ACHN (cell line): ENCODE results near the gene CEP120.
"Not testable (repeated sequence)": the region's sequence is repeated elsewhere in the genome, so short reads cannot be mapped to it uniquely, and the experiment has no call there.

Experiments used
- DNase-seq: peaks from one replicate; pipeline ENCODE4 v3.0.0-alpha.2; 2015
- in situ Hi-C: cut with HindIII; loops from 2 replicates; pipeline ENCODE4 v1.10.0; 2017; ENCODE audit warnings: low sequenced_read_pairs, low pct_ligation_motif_present, low pct_unique_long_range_greater_than_20kb

The CEP120 gene

DNA sequence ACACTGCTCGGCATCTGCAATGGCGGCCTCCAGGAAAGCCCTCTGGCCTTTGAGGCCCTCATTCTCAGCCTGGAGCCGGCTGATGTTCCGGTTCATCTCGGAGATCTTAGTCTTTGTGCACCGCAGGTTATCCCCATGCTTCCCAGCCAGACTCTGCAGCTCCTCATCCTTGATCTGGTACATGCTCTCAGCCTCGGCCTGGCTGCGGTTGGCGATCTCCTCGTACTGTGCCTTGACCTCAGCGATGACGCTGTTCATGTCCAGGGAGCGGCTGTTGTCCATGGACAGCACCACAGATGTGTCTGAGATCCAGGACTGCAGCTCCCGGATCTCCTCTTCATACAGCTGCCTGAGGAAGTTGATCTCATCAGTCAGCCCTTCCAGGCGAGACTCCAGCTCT is 21.9 kb downstream of the CEP120 start:
- in situ Hi-C loops = no loop called here
- DNase-seq = no peak

DNA sequence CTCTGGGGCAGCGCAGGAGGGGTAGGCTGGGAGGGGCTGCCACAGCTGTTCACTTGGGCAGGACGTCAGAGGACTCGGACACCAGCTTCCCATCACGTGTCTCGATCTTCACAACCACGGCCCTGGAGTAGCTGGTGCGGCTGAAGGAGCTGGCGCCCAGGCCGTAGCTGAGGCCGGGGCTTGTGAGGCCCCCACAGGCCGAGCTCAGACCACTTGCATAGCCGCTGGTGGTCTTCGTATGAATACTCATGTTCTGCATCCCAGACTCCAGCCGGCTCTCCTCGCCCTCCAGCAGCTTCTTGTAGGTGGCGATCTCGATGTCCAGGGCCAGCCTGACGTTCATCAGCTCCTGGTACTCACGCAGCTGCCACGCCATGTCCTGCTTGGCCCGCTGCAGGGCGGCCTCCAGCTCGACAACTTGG is 22.3 kb downstream of the CEP120 start:
- in situ Hi-C loops, DNase-seq: not testable (repeated sequence)

DNA sequence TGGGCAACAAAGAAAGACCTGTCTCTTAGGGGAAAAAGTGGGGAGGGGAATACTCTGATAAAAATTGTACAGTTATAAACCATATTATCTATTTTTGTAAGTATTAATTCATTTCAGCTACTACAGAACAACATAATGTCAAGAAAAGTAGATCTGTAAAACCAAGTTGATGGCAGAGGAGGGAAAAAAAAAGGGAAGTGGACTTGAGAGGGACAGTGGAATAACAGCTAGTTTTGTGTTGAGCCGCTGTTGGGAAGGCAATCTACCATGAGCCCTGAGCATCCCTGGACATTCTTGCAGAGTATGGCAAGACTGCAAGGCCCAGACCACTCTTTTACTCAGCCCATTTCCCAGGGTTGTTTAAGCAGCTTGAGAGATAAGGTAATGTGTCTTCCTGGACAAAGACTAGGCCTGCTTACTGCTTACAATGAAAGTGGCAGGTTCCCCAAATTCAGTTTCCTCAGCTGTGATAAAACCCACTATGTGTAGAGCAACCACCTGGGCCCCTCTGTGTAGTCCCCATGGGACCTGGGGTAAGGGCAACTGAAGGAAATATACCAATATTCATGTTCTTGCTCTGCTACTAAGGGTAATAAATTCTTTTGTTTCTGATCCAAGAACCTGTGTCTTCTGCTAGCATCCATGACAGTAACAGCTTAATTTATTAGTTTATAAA is 25.0 kb downstream of the CEP120 start:
- in situ Hi-C loops = no loop called here
- DNase-seq = no peak

DNA sequence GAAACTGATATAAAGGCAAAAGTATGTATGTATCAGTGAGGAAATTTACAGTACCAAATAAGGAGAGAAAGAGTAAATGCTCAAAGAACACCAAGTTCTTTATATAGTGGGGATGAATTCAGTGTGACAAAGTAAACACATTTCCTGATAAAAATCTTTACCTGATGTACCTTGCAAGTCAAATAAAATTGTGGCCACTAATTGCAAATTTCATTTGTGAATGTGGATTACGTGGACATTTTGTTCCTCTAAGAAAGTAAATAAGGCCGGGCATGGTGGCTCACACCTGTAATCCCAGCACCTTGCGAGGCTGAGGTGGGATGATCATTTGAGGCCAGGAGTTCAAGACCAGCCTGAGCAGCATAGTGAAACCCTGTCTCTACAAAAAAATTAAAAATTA is 25.7 kb downstream of the CEP120 start:
- in situ Hi-C loops = no loop called here
- DNase-seq = no peak

DNA sequence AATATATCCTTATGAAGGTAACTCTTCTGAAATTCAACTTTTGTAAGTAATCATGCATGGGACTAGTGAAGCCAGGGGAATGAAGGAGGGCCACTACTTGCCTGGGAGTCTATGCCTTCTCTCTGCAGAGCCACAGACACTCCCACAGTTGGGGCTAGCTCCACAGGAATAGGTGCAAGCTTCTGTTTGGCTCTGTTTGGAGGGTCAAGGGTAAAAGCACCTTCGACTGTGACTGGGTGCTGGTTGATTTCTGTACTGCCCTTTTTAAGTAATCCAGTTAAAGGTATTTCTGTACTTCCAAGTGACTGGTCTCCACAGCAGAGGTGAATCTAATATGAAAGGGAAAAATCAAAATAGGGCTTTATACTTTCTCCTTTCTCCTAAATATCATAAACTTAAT is 32.2 kb downstream of the CEP120 start:
- in situ Hi-C loops = no loop called here
- DNase-seq = no peak

DNA sequence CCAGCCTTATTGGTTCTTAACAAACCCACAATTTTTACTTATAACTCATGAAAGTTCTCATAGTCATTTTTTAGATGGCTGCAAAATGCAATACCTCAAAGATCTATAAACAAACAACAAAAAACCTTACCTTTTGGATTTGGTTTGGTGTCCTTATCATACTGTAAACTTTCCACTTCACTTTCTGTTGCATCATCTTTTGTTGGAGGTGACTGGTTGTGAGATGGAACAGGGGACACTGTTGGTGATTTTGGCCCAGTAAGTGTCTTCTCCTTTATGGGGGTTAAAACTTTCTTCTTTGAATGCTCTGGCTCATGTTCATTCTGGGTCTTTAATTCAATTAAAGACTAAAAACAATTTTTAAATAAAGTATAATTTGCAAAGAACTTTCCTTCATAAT is 33.4 kb downstream of the CEP120 start:
- in situ Hi-C loops = no loop called here
- no peak for DNase-seq

DNA sequence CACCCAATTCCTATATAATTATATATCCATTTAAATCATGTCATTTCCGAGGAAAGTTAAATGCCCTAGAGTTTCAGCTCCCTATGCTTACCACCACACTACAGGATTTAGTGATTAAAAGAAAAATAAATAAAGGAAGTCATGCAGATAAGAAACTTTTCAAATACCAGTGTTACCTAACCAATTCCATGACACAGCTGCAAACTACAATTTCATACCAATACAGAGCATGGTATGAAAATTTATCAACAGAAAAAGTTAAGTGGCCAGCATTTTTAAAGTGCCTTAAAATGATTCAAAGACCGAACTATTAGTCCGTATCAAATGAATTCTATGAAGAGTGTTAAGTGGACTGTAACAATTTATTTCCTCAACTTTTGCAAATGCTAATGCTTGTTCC is 35.9 kb downstream of the CEP120 start:
- DNase-seq = no peak
- in situ Hi-C loops = no loop called here

DNA sequence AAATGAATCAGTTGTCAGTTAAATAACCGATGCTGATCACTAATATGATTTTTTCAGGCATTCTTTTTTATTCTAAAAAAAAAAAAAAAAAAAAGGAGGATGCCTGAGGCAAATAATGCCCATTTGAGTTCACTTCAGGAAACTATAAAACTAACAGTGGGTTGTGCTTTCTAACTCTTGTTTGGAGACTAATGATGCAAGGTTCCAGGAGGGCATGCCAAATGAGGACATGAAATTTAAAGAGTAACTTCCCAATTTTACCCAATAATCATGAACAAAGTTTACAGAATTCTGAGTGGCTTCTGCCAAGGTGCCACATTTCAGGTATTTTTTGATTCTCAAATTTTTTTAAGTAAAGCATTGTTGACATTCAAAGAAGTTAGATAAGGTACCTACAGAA is 41.0 kb downstream of the CEP120 start:
- no peak for DNase-seq
- in situ Hi-C loops = no loop called here

DNA sequence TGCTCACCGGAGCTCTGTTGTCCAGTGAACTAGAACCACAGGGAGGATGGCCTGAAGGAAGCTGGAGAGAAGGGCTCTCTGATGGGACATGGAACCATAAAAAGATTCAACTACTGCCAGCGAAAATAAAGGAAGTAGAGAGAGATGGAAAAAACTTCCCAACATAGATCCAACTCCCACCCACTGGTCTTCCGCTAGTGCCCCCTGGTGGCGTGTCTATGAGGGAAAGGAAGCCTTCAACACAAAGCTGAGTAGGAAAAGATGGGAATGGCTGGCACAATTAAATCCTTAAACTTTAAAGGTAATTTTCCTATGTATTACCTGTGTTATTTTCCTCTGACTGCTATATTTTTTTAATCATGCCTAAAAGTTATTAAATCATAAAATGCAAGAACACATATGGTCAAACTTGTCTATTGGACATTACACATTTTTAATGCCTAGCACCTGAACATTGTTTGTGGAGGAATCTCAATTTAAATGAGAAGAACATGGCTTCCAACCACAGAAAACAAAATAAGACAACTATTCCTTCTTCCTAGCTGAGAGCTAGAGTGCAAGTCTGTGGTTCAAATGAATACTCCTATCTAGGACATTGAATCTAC is 51.5 kb downstream of the CEP120 start:
- in situ Hi-C loops = no loop called here
- DNase-seq = peak; percentile 35

DNA sequence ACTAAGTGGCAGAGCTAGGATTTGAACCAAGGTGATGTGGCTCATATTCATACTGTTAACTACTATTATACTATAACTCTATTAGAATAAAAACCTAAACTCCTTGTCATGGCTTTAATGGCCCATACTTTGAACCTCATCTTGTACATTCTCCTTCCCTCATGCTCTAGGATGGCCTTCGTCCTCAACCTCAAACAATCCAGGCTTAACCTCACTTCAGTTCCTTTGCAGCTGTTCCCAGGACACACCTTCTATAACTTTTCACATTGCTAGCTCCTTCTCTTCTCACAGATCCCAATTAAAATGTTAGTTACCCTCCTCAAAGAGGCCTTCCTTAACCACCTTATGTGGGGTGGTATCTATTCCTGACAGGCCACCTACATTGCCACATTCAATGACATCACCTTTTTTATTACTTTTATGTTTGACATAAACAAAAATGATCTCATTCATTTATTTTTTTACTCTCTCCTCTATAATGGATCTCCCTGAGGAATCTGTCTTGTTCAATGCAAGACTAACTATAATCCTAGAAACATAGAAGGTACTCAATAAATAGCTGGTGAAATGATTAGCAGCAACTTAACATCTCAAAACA is 53.7 kb downstream of the CEP120 start:
- DNase-seq = no peak
- in situ Hi-C loops = no loop called here

DNA sequence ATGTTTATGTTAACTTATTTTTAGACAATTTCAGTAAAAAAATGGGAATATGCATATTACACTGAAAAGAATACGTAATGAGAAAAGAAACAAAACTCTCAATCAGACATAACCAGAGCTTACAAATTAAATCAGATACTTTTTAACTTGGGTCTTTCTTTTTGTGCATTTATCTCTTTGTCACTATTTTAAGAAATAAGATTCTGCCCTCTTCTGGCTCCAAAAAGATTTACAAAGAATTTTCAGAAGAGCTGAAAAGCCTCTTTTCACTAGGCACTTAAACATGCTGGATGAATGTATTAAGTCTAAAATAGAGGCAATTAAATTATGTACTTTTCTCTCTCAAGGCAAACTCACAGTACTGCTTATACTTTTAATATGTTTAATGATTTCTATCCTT is 55.5 kb downstream of the CEP120 start:
- in situ Hi-C loops = no loop called here
- peak; percentile 27 for DNase-seq

DNA sequence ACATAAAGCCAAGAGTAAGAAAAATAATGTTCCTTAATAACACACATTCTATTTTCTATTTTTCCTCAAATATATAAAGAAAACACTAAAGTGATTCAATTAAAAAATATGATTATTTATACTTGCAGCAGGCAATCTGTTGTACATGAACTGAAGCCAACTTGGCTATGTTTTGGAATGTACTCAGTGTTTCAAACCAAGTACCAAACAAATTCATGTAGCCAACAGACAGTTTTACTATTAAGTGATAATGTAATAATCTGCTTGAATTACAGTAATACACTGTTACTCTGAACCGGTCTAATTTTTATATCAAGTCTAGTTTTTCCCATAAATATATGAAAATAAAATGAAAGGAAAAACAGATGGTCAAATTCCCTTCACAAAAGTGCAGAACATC is 58.0 kb downstream of the CEP120 start:
- in situ Hi-C loops = no loop called here
- no peak for DNase-seq

DNA sequence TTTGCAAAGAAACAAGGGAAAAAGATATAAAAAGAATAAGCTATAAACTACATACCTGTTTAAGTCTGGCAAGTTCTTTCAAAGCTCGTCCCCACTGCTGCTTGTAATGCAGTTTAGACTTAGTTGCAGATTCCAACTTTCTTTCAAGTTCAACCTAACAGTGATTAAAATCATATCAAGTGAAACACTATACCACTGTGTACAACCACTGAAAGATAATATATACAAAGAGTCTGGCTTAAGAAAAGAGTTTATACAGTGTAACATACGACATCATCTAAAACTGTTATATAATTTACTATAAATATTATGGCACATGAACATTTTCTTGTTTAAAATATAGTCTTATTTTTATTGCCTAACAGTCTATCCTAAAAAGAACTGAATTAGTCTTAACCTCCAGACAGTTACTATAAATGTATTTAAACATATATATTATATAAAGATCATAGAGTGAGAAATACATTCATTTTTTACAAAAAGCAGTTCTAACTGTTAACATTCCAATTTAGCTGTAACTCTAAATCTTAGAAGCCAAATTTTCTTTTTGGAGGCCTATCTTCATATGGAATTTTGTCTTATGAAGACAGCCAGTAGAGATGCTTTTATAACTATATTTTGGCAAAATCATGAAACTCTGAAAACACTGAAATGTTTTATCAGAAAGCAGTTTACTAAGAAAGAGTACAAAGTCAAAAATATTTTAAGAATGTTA is 58.6 kb downstream of the CEP120 start:
- DNase-seq = no peak
- in situ Hi-C loops = no loop called here

DNA sequence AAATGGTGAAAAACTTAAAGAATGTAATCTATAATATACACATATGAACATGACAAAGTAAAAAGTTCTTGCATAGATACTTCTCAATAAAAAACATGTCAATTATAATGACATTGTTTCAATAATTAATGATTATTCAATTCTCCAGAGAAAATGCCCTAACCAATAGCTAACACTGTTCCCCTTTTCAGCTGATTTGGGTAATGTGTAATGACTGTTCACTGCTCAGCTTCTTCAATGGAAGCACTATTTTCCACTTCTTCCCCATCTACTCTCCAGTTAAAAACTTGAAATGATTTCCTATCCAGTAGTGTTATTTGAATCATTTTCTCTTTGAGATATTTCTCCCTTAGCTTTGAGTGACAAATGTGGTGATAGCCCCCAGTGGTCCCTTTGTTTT is 62.3 kb downstream of the CEP120 start:
- in situ Hi-C loops = no loop called here
- no peak for DNase-seq

DNA sequence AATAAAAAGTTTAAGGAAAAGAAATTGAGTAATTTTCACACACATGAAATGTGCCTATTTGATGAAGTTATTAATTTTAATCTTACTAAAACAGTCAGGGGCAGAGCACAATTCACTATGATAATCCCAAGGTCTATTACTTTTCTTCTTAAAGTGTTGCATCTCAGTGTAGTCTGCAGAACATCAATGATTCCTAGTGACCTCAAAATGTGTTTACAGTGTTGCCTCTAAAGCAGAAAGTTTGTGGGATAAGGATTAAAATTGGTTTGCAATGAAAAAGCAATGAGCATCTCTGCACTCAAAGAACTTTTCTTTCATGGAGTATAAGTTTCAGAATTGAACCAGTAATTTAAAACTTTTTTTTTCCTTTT is 63.0 kb downstream of the CEP120 start:
- in situ Hi-C loops = no loop called here
- no peak for DNase-seq

DNA sequence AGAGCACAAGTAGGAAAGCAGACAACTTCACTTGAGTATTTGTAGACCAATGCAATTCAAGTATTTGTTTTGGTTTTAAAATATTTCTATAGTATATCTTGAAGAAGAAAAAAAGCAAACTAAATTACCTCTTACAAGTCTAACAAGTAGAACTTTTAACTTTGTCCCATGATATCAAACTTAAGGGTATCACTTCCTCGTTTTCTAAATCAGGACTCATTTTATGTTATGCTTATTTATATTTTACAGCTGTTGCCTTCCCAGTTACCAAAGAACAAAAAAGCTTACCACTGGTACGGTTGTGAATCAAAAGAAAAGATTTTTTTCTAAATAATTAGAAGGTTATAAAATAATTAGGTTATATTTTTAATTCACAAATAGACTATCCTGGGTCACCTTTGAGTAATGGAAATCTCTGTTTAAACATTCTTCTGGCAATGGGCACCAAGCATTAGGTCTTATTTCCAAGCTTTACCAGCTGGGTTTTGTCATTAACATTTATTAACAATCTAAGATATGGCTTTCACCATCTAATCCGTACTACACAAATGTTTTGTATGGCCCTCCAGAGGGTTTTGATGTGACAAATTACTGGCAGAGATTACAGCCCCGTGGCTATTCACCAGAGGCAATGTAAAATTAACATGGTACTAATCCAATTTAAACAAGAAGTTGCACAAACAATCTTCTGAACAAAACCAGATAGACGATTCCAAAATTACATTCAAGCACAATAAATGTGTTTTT is 63.6 kb downstream of the CEP120 start:
- in situ Hi-C loops = no loop called here
- DNase-seq = no peak

DNA sequence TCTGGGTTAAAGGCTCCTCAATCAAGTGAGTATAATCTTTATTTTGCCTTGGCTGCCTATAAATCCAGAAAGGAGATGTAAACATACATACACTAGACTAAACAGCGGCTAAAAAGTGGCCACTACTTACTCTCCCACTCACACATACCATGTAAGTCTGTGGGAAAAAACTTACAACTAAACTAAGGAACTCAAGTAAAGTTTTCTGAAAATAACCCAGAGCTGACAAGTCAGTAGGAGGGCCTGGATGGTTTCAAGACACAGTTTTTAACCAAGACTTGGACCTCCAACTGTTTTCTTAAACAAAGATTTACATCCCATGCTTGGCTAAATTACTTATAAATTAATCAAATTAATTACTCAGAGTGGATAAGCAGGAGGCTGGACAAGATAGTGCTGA is 64.5 kb downstream of the CEP120 start:
- in situ Hi-C loops = no loop called here
- DNase-seq = no peak

DNA sequence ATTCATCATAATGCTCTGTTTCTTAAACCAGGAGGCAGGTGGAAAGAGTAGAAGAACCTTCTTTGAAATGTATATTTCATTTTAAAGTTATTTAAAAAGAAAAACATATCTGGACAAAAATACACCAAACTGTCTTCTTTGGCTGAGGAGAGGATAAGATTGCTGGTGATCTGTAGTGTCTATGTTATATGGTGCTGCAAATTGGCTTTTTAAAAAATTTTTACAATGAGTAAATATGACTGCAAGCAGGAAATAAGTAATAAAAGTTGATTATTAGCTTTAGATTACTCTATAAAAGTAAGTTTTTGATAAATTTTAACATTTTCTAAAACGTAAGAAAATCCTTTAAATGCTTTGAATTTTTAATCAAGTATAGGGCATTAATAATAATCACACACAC is 64.9 kb downstream of the CEP120 start:
- in situ Hi-C loops = no loop called here
- DNase-seq = no peak

DNA sequence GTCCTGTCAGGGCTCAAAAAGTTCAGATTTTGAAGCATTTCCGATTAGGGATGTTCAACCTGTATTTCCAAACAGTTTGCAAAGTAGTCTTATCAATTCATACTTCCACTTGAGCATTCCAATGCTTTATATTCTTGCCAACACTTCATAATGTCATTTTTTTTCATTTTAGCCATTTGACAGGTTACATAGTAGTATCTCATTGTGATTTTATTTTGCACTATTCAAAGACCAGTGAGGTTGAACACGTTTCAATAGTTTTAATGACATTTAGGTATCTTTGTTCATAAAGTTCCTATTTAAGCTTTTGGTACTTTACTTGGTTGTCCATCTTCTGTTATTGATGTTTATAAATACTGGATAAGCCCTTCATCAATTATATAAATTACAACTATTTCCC is 71.4 kb downstream of the CEP120 start:
- in situ Hi-C loops = no loop called here
- DNase-seq = no peak
